OCI-LY3 (cell line): Measurements from ENCODE around the gene MS4A14.

Experiments
- H2AFZ ChIP-seq: fragments of 200-600, 300-600 bp; shearing (Covaris generic); 2 replicates; pipeline ENCODE4 v1.6.0; 2014; ENCODE audit warnings: antibody characterized with exemption, low read depth, low read length
- H3K27ac ChIP-seq: fragments of 200-600, 300-600 bp; sonication (generic); 2 replicates; pipeline ENCODE4 v1.5.1; 2014; ENCODE audit warnings: mild to moderate bottlenecking, low read length, moderate library complexity, mixed read lengths
- H3K27me3 ChIP-seq: fragments of 200-600, 300-600 bp; sonication (generic); 2 replicates; pipeline ENCODE4 v1.6.1; 2014; ENCODE audit warnings: low read depth, low read length, mixed read lengths
- H3K36me3 ChIP-seq: fragments of 200-600, 300-600 bp; sonication (generic); replicated peaks from 2 replicates; pipeline ENCODE3; 2014; ENCODE audit warnings: low read depth, low read length, mixed read lengths
- H3K4me1 ChIP-seq: fragments of 300-600, 200-600 bp; sonication (generic); 2 replicates; pipeline ENCODE4 v1.6.1; 2014; ENCODE audit warnings: low read length, mixed read lengths
- H3K4me2 ChIP-seq: fragments of 200-600, 300-600 bp; sonication (generic); 2 replicates; pipeline ENCODE4 v1.6.1; 2014; ENCODE audit warnings: low read length, mixed read lengths
- H3K4me3 ChIP-seq: fragments of 300-600, 200-600 bp; sonication (generic); 2 replicates; pipeline ENCODE4 v1.5.1; 2014; ENCODE audit warnings: antibody characterized with exemption, mild to moderate bottlenecking, low read length, moderate library complexity
- H3K79me2 ChIP-seq: fragments of 300-600, 200-600 bp; shearing (Covaris generic); 2 replicates; pipeline ENCODE4 v1.6.1; 2014; ENCODE audit warnings: mild to moderate bottlenecking, low read length, mixed read lengths
- H3K9ac ChIP-seq: fragments of 300-600, 200-600 bp; shearing (Covaris generic); 2 replicates; pipeline ENCODE4 v1.6.0; 2014; ENCODE audit warnings: mild to moderate bottlenecking, low read length, moderate library complexity
- H3K9me3 ChIP-seq: fragments of 200-600, 300-600 bp; shearing (Covaris generic); 2 replicates; pipeline ENCODE4 v1.6.1; 2014; ENCODE audit warnings: low read length, mixed read lengths; ENCODE audit not compliant: insufficient read depth
- H4K20me1 ChIP-seq: fragments of 200-600, 300-600 bp; sonication (generic); 2 replicates; pipeline ENCODE4 v1.6.1; 2016; ENCODE audit warnings: low read length, mixed read lengths; ENCODE audit not compliant: insufficient read depth
- CTCF ChIP-seq: fragments of 200-600, 300-600 bp; sonication (generic); IDR thresholded peaks from 2 replicates; pipeline ENCODE4 v1.5.1; 2014; ENCODE audit warnings: antibody characterized with exemption, low read length, low read depth
- EZH2phosphoT487 ChIP-seq: fragments of 200-600 bp; shearing (Covaris generic); IDR thresholded peaks from 2 replicates; pipeline ENCODE4 v1.6.1; 2018; ENCODE audit warnings: antibody characterized with exemption, mixed run types, low read depth

MS4A14 gene

GRCh38 chr11:60393016-60393415 lies 3.2 kb upstream of the MS4A14 start:
- H3K36me3 ChIP-seq: peaks cover 14% of the 10 kb centered on the region
- no peak for TF ChIP-seq EZH2phosphoT487
- no peak for TF ChIP-seq CTCF

GRCh38 chr11:60394666-60395380 lies 1.4 kb upstream of the MS4A14 start:
- Histone ChIP-seq H3K36me3 (peaks cover 9% of the 10 kb centered on the region), H3K4me3 (no peak overlapping the region), H3K9me3 (no peaks in the 10 kb centered on the region), H3K4me2 (no peak overlapping the region), H3K27me3 (no peaks in the 10 kb centered on the region), H3K4me1 (peaks cover 28% of the 10 kb centered on the region), H3K9ac (no peak overlapping the region), H2AFZ (no peak overlapping the region), H3K27ac (no peak overlapping the region), H4K20me1 (no peaks in the 10 kb centered on the region), H3K79me2 (no peaks in the 10 kb centered on the region)
- TF ChIP-seq CTCF: no peak
- TF ChIP-seq EZH2phosphoT487: no peak

More at GRCh38 chr11:60393016-60393415, 3.2 kb upstream of the MS4A14 start:
- H3K4me2 ChIP-seq: no peak overlapping the region
- H3K27ac ChIP-seq: no peak overlapping the region
- H4K20me1 ChIP-seq: no peaks in the 10 kb centered on the region
- no peaks in the 10 kb centered on the region for H3K27me3 ChIP-seq
- no peak overlapping the region for H3K4me3 ChIP-seq
- H3K4me1 ChIP-seq: peaks cover 38% of the 10 kb centered on the region
- no peaks in the 10 kb centered on the region; the same call in 1 of the 2 replicates for H3K9me3 ChIP-seq
- H3K79me2 ChIP-seq: no peaks in the 10 kb centered on the region
- no peak overlapping the region for H2AFZ ChIP-seq
- H3K9ac ChIP-seq: no peak overlapping the region

- peak overlapping the region; percentile 47 for H3K4me2 ChIP-seq
- peak overlapping the region; percentile 35; the same call in 1 of the 2 replicates for H3K9ac ChIP-seq
- peak overlapping the region; percentile 54; the same call in 1 of the 2 replicates for H2AFZ ChIP-seq
These were observed 540 bp downstream of the MS4A14 start for GRCh38 chr11:60396799-60397198.

More at GRCh38 chr11:60396799-60397198, 540 bp downstream of the MS4A14 start:
- H3K4me1 ChIP-seq: peaks cover 20% of the 10 kb centered on the region
- no peaks in the 10 kb centered on the region for H4K20me1 ChIP-seq
- H3K79me2 ChIP-seq: no peaks in the 10 kb centered on the region
- no peaks in the 10 kb centered on the region for H3K9me3 ChIP-seq
- peak overlapping the region; percentile 82 for H3K27ac ChIP-seq
- H3K27me3 ChIP-seq: no peaks in the 10 kb centered on the region
- peaks cover 3% of the 10 kb centered on the region for H3K36me3 ChIP-seq
- H3K4me3 ChIP-seq: peak overlapping the region; percentile 31
- TF ChIP-seq EZH2phosphoT487 (no peak), CTCF (no peak)
